Astrocyte of the spinal cord (primary cell): ENCODE data around the gene TCF7.

Source experiments
- DNase-seq: peaks from one replicate; pipeline ENCODE4 v3.0.0; 2011; ENCODE audit warnings: low read depth, low spot score
- H3K4me3 ChIP-seq: 2 replicates; pipeline ENCODE4 v1.5.1; 2011; ENCODE audit warnings: low read depth, mild to moderate bottlenecking, low read length, moderate library complexity
- CTCF ChIP-seq: IDR thresholded peaks from 2 replicates; pipeline ENCODE4 v1.5.1; 2012; ENCODE audit warnings: low read depth, mild to moderate bottlenecking, low read length, inconsistent platforms
- in situ Hi-C: cut with HindIII; loops from 2 replicates; pipeline ENCODE4 v1.10.0; 2017; ENCODE audit warnings: low sequenced_read_pairs

The TCF7 gene

GRCh38 chr5:134073404-134073803 lies 41.1 kb upstream of the TCF7 start:
- no peak for TF ChIP-seq CTCF
- in situ Hi-C loops, result no loop called here
- peak; percentile 15 for DNase-seq
- no peak overlapping the region for H3K4me3 ChIP-seq

DNA sequence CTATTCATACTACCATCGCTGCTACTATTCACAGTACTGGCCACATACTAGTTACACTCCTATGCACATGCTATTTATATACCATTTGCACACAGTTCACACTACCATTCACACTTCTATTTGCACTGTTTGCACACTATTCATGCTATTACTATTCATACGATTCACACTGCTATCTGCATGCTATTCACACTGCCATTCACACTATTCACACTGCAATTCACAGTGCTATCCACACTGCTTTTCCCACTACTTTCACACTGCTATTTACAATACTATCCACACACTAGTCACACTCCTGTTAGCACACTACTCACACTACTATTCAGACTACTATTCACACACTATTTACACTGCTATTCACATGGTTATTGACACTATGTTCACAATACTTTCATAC lies 39.4 kb upstream of the TCF7 start:
- no peak for DNase-seq
- H3K4me3 ChIP-seq, result no peak overlapping the region
- no peak for TF ChIP-seq CTCF
- in situ Hi-C loops, result no loop called here

DNA sequence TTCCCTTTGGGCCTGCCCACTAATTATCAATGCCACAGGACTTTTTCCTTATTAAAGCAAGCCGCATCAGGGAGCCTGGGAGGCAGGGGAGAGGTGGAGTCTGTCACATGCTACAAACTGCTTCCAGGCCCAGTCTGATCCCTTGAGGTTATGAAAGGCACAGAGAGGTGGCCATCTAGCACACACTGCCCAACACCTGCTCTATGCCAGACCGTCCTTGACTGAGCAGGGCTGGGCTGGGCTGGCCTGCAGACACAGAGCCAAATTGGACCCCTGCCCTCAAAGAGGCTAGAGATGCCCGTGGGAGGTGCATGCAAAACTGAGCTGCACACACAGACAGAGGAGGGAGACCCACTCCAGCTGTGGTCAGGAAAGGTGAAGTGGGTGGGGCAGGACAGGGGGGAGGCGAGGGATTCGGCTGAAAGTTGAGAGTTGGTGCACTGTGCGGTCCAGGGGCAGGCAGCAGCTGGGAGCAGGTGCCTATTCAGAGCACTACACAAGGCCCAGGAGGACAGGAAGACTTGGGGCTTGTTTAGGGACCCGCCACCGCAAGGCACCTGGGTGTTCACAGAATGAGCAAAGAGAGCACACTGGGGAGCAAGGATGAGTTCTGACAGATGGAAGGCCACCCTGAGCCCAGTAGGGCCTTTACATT lies 36.4 kb upstream of the TCF7 start:
- DNase-seq, result no peak
- in situ Hi-C loops, result no loop called here
- no peak for TF ChIP-seq CTCF
- no peak overlapping the region for H3K4me3 ChIP-seq

DNA sequence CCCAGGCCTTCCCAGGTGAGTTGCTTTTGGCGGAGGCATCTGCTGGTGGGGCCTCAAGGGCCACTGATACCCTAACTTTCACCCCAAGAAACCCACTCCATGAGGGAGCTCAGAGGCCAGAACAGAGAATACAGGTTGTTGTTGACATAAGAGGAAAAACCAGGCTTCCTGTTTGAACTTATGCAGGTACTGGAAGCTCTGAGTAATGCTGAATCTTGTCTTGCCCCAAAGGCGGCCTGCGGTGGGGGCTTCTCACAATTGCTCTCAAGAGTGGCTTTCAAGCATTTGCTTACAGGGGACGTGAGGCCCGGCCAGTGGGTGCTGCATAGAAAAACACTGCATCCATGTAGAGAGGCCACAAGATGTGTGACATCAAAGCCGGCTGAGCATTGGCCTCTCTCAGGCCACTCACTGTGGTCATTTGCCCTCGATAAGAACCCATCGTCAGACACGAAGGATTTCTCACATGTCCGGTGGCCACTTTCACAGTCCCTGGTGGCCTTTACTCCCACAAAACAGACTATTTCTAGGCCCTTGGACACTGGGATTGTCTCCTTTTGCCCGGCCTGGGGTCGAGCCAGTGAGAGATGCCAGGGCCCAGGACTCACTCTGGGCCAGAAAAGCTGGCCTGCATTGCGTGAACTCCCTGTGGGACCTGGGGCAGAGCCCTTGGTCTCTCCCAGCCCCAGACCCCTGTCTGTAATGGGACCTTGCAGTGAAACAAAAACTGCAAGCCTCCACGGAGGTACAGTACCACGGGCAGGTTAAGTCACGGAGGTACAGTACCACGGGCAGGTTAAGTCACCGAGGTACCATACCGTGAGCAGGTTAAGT lies 34.5 kb upstream of the TCF7 start:
- TF ChIP-seq CTCF, result no peak
- no peak overlapping the region for H3K4me3 ChIP-seq
- DNase-seq, result no peak
- in situ Hi-C loops, result no loop called here

GRCh38 chr5:134082264-134082992 lies 32.1 kb upstream of the TCF7 start:
- in situ Hi-C loops, result no loop called here
- no peak overlapping the region for H3K4me3 ChIP-seq
- no peak for TF ChIP-seq CTCF
- no peak for DNase-seq

GRCh38 chr5:134083517-134083916 lies 31.0 kb upstream of the TCF7 start:
- no peak for TF ChIP-seq CTCF
- in situ Hi-C loops, result no loop called here
- peak; percentile 66 for DNase-seq
- H3K4me3 ChIP-seq, result no peak overlapping the region
